T follicular helper cell (primary cell): ENCODE measurements around the gene C5AR1.
"Not testable (repeated sequence)": the region's sequence is repeated elsewhere in the genome, so short reads cannot be mapped to it uniquely, and the experiment has no call there.

Experiments used
- DNase-seq: peaks from one replicate; pipeline ENCODE4 v3.0.0-alpha.2; 2020; ENCODE audit warnings: low read depth

The C5AR1 gene

GRCh38 chr19:47365455-47365854, 55.8 kb downstream of the C5AR1 start:
- DNase-seq = not testable (repeated sequence)

- DNase-seq = no peak
These were observed 60.5 kb downstream of the C5AR1 start for GRCh38 chr19:47370045-47370611.

- no peak for DNase-seq
These were observed 61.6 kb downstream of the C5AR1 start for GRCh38 chr19:47371261-47371660.
